HepG2 (cell line): Measurements from ENCODE around the gene NKD1. TPM values are rescaled to one million over a fixed set of nuclear protein-coding genes. Genes with fewer than 3 reads are reported as not detected.

Source experiments
- ISL2 ChIP-seq: sonication (generic); formaldehyde crosslinking; IDR thresholded peaks from 2 replicates; pipeline ENCODE4 v1.5.0; 2020; ENCODE audit warnings: missing genetic modification reagents
- MAZ ChIP-seq, 2 experiments: sonication (generic) in 1 of 2; formaldehyde crosslinking in 1 of 2; IDR thresholded peaks; 2 replicates each; pipeline versions ENCODE4 v1.5.0 to v1.6.1; 2012 to 2020; ENCODE audit warnings: low read depth in 2 of 2, mild to moderate bottlenecking in 2 of 2, borderline replicate concordance in 1 of 2, improper control_type of control experiment in 1 of 2, low read length in 1 of 2, missing genetic modification reagents in 1 of 2, moderate library complexity in 1 of 2
- ZNF256 ChIP-seq: sonication (generic); formaldehyde crosslinking; conservative IDR thresholded peaks from 2 replicates; pipeline ENCODE4 v1.4.0; 2020; ENCODE audit warnings: missing genetic modification reagents
- ZNF367 ChIP-seq: sonication (generic); formaldehyde crosslinking; IDR thresholded peaks from 2 replicates; pipeline ENCODE4 v1.4.0; 2020; ENCODE audit warnings: missing genetic modification reagents, borderline replicate concordance
- ZNF629 ChIP-seq: sonication (generic); formaldehyde crosslinking; conservative IDR thresholded peaks from 2 replicates; pipeline ENCODE4 v1.5.0; 2020; ENCODE audit warnings: missing genetic modification reagents
- ZSCAN25 ChIP-seq: sonication (generic); formaldehyde crosslinking; IDR thresholded peaks from 2 replicates; pipeline ENCODE4 v1.8.0; 2022; ENCODE audit warnings: mild to moderate bottlenecking, missing genetic modification reagents
- polyA plus RNA-seq, 8 experiments: library from polyadenylated mRNA; depleted of rRNA in 3 of 8; stranded (reverse) in 7 of 8; unstranded in 1 of 8; fragments of >200 nt; fragmentation: Illumina TruSeq in 4 of 8; extraction: Trizol in 4 of 8; gene quantifications; 2 replicates each; pipeline versions ENCODE4 v1.2.1 to v1.2.3, GENCODE V29; 2011 to 2016; ENCODE audit warnings: low read depth in 4 of 8, missing spikeins in 1 of 8, mixed read lengths in 1 of 8; ENCODE audit not compliant: insufficient read depth in 1 of 8
- total RNA-seq, 5 experiments: library from RNA; depleted of rRNA; stranded (reverse); fragments of >200 nt; fragmentation: Illumina TruSeq; extraction: Trizol; gene quantifications; 2 replicates each; pipeline ENCODE4 v1.2.3, GENCODE V29; 2016; ENCODE audit warnings: low read depth in 1 of 5
- TF ChIP-seq, protein P1 (sequence below): sonication (generic); formaldehyde crosslinking; IDR thresholded peaks from 2 replicates; pipeline ENCODE4 v1.4.0; 2020; ENCODE audit warnings: low read depth, missing genetic modification reagents
- TF ChIP-seq, protein P2 (sequence below): sonication (generic); formaldehyde crosslinking; conservative IDR thresholded peaks from 2 replicates; pipeline ENCODE4 v1.8.1; 2023; ENCODE audit warnings: missing genetic modification reagents
- TF ChIP-seq, protein P3 (sequence below): sonication (generic); formaldehyde crosslinking; IDR thresholded peaks from 2 replicates; pipeline ENCODE4 v1.9.0; 2021; ENCODE audit warnings: missing genetic modification reagents, borderline replicate concordance
- TF ChIP-seq, protein P4 (sequence below): sonication (generic); formaldehyde crosslinking; IDR thresholded peaks from 2 replicates; pipeline ENCODE4 v1.8.1; 2023; ENCODE audit warnings: mild to moderate bottlenecking, inconsistent platforms, moderate library complexity, missing genetic modification reagents, borderline replicate concordance
- TF ChIP-seq, protein P5 (sequence below): sonication (generic); formaldehyde crosslinking; IDR thresholded peaks from 2 replicates; pipeline ENCODE4 v1.4.0; 2020; ENCODE audit warnings: missing genetic modification reagents

The NKD1 gene
- total and polyA plus RNA-seq, 2 of the 13 experiments (the other 11 are each of a cell fraction or from before 2014, with no cell fraction given) = 70.4 to 121 TPM

DNA sequence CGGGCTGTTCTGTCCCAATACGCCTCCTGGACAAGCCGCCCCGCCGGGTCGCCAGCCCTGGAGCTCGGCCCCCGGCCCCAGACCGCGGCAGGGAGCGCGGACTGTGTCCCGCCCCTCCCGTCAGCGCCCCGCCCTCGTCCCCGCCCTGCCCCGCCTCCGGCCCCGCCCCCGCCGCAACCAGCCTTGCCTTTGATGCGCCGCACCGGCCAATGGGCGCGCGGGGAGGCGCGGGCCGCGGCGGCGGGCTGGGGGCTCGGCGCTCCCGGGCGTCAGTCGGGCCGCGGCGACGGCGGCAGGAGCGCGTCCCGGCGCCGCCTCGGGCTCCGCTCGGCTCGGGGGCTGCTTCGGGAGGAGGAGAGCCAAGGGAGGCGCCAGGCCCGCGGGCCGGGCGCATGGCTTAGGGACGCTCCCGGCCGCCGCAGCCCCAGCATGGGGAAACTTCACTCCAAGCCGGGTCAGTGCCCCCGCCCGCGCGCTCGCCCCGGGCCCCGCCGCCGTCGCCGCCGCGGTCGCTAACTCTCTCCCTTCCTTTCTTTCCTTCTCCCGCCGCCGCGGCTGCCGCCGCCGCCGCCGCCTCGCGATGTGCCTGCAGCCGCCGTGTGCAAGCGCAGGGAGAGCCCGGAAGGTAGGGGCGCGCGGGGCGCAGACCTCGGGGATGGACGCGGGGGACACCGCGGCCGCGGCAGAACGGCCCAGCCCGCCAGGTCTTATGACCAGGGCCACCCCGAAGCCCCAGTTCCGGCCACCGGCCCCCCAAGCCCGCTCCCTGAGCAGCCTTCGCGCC, at the start of gene NKD1 (continued):
- TF ChIP-seq, protein P1, sequence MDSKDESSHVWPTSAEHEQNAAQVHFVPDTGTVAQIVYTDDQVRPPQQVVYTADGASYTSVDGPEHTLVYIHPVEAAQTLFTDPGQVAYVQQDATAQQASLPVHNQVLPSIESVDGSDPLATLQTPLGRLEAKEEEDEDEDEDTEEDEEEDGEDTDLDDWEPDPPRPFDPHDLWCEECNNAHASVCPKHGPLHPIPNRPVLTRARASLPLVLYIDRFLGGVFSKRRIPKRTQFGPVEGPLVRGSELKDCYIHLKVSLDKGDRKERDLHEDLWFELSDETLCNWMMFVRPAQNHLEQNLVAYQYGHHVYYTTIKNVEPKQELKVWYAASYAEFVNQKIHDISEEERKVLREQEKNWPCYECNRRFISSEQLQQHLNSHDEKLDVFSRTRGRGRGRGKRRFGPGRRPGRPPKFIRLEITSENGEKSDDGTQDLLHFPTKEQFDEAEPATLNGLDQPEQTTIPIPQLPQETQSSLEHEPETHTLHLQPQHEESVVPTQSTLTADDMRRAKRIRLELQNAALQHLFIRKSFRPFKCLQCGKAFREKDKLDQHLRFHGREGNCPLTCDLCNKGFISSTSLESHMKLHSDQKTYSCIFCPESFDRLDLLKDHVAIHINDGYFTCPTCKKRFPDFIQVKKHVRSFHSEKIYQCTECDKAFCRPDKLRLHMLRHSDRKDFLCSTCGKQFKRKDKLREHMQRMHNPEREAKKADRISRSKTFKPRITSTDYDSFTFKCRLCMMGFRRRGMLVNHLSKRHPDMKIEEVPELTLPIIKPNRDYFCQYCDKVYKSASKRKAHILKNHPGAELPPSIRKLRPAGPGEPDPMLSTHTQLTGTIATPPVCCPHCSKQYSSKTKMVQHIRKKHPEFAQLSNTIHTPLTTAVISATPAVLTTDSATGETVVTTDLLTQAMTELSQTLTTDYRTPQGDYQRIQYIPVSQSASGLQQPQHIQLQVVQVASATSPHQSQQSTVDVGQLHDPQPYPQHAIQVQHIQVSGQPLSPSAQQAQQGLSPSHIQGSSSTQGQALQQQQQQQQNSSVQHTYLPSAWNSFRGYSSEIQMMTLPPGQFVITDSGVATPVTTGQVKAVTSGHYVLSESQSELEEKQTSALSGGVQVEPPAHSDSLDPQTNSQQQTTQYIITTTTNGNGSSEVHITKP = no peak
- TF ChIP-seq ISL2 (CRISPR knock-in tag) = peak; percentile 33; the same call in 1 of the 2 replicates
- peak; percentile 52; the same call in 1 of the 2 replicates for TF ChIP-seq ZNF367 (CRISPR knock-in tag)
- TF ChIP-seq ZNF256 (CRISPR knock-in tag) = no peak
- TF ChIP-seq, protein P2, sequence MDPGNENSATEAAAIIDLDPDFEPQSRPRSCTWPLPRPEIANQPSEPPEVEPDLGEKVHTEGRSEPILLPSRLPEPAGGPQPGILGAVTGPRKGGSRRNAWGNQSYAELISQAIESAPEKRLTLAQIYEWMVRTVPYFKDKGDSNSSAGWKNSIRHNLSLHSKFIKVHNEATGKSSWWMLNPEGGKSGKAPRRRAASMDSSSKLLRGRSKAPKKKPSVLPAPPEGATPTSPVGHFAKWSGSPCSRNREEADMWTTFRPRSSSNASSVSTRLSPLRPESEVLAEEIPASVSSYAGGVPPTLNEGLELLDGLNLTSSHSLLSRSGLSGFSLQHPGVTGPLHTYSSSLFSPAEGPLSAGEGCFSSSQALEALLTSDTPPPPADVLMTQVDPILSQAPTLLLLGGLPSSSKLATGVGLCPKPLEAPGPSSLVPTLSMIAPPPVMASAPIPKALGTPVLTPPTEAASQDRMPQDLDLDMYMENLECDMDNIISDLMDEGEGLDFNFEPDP (CRISPR knock-in tag) = no peak
- TF ChIP-seq, protein P3, sequence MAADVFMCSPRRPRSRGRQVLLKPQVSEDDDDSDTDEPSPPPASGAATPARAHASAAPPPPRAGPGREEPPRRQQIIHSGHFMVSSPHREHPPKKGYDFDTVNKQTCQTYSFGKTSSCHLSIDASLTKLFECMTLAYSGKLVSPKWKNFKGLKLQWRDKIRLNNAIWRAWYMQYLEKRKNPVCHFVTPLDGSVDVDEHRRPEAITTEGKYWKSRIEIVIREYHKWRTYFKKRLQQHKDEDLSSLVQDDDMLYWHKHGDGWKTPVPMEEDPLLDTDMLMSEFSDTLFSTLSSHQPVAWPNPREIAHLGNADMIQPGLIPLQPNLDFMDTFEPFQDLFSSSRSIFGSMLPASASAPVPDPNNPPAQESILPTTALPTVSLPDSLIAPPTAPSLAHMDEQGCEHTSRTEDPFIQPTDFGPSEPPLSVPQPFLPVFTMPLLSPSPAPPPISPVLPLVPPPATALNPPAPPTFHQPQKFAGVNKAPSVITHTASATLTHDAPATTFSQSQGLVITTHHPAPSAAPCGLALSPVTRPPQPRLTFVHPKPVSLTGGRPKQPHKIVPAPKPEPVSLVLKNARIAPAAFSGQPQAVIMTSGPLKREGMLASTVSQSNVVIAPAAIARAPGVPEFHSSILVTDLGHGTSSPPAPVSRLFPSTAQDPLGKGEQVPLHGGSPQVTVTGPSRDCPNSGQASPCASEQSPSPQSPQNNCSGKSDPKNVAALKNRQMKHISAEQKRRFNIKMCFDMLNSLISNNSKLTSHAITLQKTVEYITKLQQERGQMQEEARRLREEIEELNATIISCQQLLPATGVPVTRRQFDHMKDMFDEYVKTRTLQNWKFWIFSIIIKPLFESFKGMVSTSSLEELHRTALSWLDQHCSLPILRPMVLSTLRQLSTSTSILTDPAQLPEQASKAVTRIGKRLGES (CRISPR knock-in tag) = peak; percentile 74; the same call in 1 of the 2 replicates
- no peak for TF ChIP-seq ZNF629 (CRISPR knock-in tag)
- 0 out of 2 replicates have a peak, but pooled peaks have one; percentile 8 for TF ChIP-seq ZSCAN25 (CRISPR knock-in tag)
- TF ChIP-seq, protein P4, sequence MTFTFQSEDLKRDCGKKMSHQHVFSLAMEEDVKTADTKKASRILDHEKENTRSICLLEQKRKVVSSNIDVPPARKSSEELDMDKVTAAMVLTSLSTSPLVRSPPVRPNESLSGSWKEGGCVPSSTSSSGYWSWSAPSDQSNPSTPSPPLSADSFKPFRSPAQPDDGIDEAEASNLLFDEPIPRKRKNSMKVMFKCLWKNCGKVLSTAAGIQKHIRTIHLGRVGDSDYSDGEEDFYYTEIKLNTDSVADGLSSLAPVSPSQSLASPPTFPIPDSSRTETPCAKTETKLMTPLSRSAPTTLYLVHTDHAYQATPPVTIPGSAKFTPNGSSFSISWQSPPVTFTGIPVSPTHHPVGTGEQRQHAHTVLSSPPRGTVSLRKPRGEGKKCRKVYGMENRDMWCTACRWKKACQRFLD (CRISPR knock-in tag) = no peak
- 0 out of 2 replicates have a peak, but pooled peaks have one; percentile 48 for TF ChIP-seq MAZ (IDR thresholded peaks at IDR 0.05; ENCODE audit: borderline replicate concordance, low read depth, low read length)
- peak; percentile 81 for TF ChIP-seq MAZ (CRISPR knock-in tag; IDR thresholded peaks at IDR 0.05; ENCODE audit: low read depth)
- TF ChIP-seq, protein P5, sequence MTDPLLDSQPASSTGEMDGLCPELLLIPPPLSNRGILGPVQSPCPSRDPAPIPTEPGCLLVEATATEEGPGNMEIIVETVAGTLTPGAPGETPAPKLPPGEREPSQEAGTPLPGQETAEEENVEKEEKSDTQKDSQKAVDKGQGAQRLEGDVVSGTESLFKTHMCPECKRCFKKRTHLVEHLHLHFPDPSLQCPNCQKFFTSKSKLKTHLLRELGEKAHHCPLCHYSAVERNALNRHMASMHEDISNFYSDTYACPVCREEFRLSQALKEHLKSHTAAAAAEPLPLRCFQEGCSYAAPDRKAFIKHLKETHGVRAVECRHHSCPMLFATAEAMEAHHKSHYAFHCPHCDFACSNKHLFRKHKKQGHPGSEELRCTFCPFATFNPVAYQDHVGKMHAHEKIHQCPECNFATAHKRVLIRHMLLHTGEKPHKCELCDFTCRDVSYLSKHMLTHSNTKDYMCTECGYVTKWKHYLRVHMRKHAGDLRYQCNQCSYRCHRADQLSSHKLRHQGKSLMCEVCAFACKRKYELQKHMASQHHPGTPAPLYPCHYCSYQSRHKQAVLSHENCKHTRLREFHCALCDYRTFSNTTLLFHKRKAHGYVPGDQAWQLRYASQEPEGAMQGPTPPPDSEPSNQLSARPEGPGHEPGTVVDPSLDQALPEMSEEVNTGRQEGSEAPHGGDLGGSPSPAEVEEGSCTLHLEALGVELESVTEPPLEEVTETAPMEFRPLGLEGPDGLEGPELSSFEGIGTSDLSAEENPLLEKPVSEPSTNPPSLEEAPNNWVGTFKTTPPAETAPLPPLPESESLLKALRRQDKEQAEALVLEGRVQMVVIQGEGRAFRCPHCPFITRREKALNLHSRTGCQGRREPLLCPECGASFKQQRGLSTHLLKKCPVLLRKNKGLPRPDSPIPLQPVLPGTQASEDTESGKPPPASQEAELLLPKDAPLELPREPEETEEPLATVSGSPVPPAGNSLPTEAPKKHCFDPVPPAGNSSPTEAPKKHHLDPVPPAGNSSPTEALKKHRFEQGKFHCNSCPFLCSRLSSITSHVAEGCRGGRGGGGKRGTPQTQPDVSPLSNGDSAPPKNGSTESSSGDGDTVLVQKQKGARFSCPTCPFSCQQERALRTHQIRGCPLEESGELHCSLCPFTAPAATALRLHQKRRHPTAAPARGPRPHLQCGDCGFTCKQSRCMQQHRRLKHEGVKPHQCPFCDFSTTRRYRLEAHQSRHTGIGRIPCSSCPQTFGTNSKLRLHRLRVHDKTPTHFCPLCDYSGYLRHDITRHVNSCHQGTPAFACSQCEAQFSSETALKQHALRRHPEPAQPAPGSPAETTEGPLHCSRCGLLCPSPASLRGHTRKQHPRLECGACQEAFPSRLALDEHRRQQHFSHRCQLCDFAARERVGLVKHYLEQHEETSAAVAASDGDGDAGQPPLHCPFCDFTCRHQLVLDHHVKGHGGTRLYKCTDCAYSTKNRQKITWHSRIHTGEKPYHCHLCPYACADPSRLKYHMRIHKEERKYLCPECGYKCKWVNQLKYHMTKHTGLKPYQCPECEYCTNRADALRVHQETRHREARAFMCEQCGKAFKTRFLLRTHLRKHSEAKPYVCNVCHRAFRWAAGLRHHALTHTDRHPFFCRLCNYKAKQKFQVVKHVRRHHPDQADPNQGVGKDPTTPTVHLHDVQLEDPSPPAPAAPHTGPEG (CRISPR knock-in tag) = peak; percentile 71; the same call in 1 of the 2 replicates
